SK-N-SH (cell line): Measurements from ENCODE around the gene BBOX1. TPM values are rescaled to one million over a fixed set of nuclear protein-coding genes. Genes with fewer than 3 reads are reported as not detected.

Experiments used
- CTCF ChIA-PET: fragments of 300-600, 350-600 bp; formaldehyde crosslinking; extraction: SDS; loops from one replicate; lab custom pipeline; 2021; lab: Yijun Ruan, JAX
- POLR2A ChIA-PET: fragments of 350-600 bp; sonication (Branson Sonifier 250); formaldehyde crosslinking; extraction: SDS; loops from one replicate; lab custom pipeline; 2020; ENCODE audit warnings: antibody characterized with exemption, inconsistent platforms; lab: Yijun Ruan, JAX
- DNase-seq: peaks from one replicate; pipeline ENCODE4 v3.0.0; 2012
- H2AFZ ChIP-seq: fragments of 200-600 bp; sonication (generic); 2 replicates; pipeline ENCODE4 v1.8.1; 2016; ENCODE audit warnings: antibody characterized with exemption, mild to moderate bottlenecking, low read depth
- H3F3A ChIP-seq: fragments of 200-600 bp; sonication (generic); replicated peaks from 2 replicates; pipeline ENCODE3; 2016; ENCODE audit warnings: antibody characterized with exemption, mild to moderate bottlenecking; ENCODE audit not compliant: insufficient read depth
- H3K27ac ChIP-seq, 2 experiments: fragments of 200-500 bp in 1 of 2; fragments of 200-600 bp in 1 of 2; sonication (Bioruptor generic) in 1 of 2; sonication (generic), shearing (Covaris generic) in 1 of 2; 2 replicates each; pipeline versions ENCODE4 v1.5.1 to v1.6.1; 2014 to 2016; ENCODE audit warnings: low read depth in 2 of 2, inconsistent platforms in 1 of 2, low read length in 1 of 2, mild to moderate bottlenecking in 1 of 2, mixed read lengths in 1 of 2
- H3K27me3 ChIP-seq: fragments of 200-600 bp; sonication (generic), shearing (Covaris generic); 2 replicates; pipeline ENCODE4 v1.6.1; 2016; ENCODE audit warnings: mixed run types; ENCODE audit not compliant: insufficient read depth
- H3K36me3 ChIP-seq, 2 experiments: fragments of 200-500 bp in 1 of 2; fragments of 200-600 bp in 1 of 2; sonication (Bioruptor generic) in 1 of 2; sonication (generic) in 1 of 2; replicated peaks in 1 of 2; 2 replicates each; pipeline versions ENCODE3 to v1.5.1; 2014 to 2016; ENCODE audit warnings: low read length in 1 of 2, mild to moderate bottlenecking in 1 of 2; ENCODE audit not compliant: insufficient read depth in 2 of 2, control insufficient read depth in 1 of 2
- H3K4me1 ChIP-seq, 2 experiments: fragments of 200-500 bp in 1 of 2; fragments of 200-600 bp in 1 of 2; sonication (Bioruptor generic) in 1 of 2; sonication (generic), shearing (Covaris generic) in 1 of 2; 2 replicates each; pipeline versions ENCODE4 v1.5.1 to v1.6.1; 2014 to 2016; ENCODE audit warnings: low read depth in 1 of 2, low read length in 1 of 2, mixed run types in 1 of 2; ENCODE audit not compliant: insufficient read depth in 2 of 2, control insufficient read depth in 1 of 2
- H3K4me2 ChIP-seq: fragments of 200-600 bp; sonication (generic), shearing (Covaris generic); 2 replicates; pipeline ENCODE4 v1.6.1; 2017; ENCODE audit warnings: mixed run types
- H3K4me3 ChIP-seq, 2 experiments: fragments of 200-500 bp in 1 of 2; fragments of 200-600 bp in 1 of 2; sonication (Bioruptor generic) in 1 of 2; sonication (generic), shearing (Covaris generic) in 1 of 2; 2 replicates each; pipeline versions ENCODE4 v1.5.1 to v1.8.1; 2014 to 2016; ENCODE audit warnings: low read depth in 2 of 2, inconsistent platforms in 1 of 2, low read length in 1 of 2, mild to moderate bottlenecking in 1 of 2, mixed read lengths in 1 of 2, moderate library complexity in 1 of 2
- H3K79me2 ChIP-seq: fragments of 200-600 bp; sonication (generic); 2 replicates; pipeline ENCODE4 v1.8.1; 2017; ENCODE audit warnings: mild to moderate bottlenecking; ENCODE audit not compliant: insufficient read depth
- H3K9ac ChIP-seq: fragments of 200-600 bp; sonication (generic); 2 replicates; pipeline ENCODE4 v1.6.1; 2017; ENCODE audit warnings: mixed run types
- H3K9me2 ChIP-seq: fragments of 200-600 bp; sonication (generic); 2 replicates; pipeline ENCODE4 v1.6.1; 2017; ENCODE audit warnings: mixed run types
- H3K9me3 ChIP-seq: fragments of 200-600 bp; sonication (generic); 2 replicates; pipeline ENCODE4 v1.6.1; 2017; ENCODE audit warnings: mixed run types, mild to moderate bottlenecking, moderate library complexity
- H4K20me1 ChIP-seq: fragments of 200-600 bp; sonication (generic); 2 replicates; pipeline ENCODE4 v1.6.1; 2017; ENCODE audit warnings: mild to moderate bottlenecking, mixed run types; ENCODE audit not compliant: insufficient read depth
- CHD2 ChIP-seq: fragments of 150-350 bp; IDR thresholded peaks from 2 replicates; pipeline ENCODE4 v1.6.1; 2018; ENCODE audit warnings: low read length; ENCODE audit not compliant: partially characterized antibody
- FOXM1 ChIP-seq: IDR thresholded peaks from 2 replicates; pipeline ENCODE4 v1.4.0; 2012; ENCODE audit warnings: low read depth, mild to moderate bottlenecking
- GATA2 ChIP-seq: sonication (generic); formaldehyde crosslinking; IDR thresholded peaks from 2 replicates; pipeline ENCODE4 v1.5.0; 2020; ENCODE audit warnings: mild to moderate bottlenecking, missing genetic modification reagents
- JUND ChIP-seq: IDR thresholded peaks from 2 replicates; pipeline ENCODE4 v1.4.0; 2012
- NFIC ChIP-seq: IDR thresholded peaks from 2 replicates; pipeline ENCODE4 v1.4.0; 2012; ENCODE audit warnings: borderline replicate concordance
- NRF1 ChIP-seq: IDR thresholded peaks from 2 replicates; pipeline ENCODE4 v1.6.1; 2012; ENCODE audit warnings: low read depth, mild to moderate bottlenecking, low read length
- TAF1 ChIP-seq: IDR thresholded peaks from 2 replicates; pipeline ENCODE4 v1.6.1; 2012; ENCODE audit warnings: low read depth, mild to moderate bottlenecking, low read length, moderate library complexity, borderline replicate concordance
- YY1 ChIP-seq: IDR thresholded peaks from 2 replicates; pipeline ENCODE4 v1.4.0; 2012; ENCODE audit warnings: low read depth, mild to moderate bottlenecking
- WGBS: methylation state at CpG from one replicate; pipeline ENCODE4 v1.1.6; 2017; ENCODE audit warnings: low lambda C conversion rate; 5-methylcytosine and 5-hydroxymethylcytosine counted together
- polyA plus RNA-seq, 3 experiments: library from polyadenylated mRNA; depleted of rRNA; stranded (reverse); fragments of >200 nt; gene quantifications; 2 replicates each; pipeline ENCODE4 v1.2.3, GENCODE V29; 2012
- TF ChIP-seq, protein P1 (sequence below): IDR thresholded peaks from 2 replicates; pipeline ENCODE4 v1.4.0; 2012; ENCODE audit warnings: low read depth, borderline replicate concordance
- TF ChIP-seq, protein P2 (sequence below): IDR thresholded peaks from 2 replicates; pipeline ENCODE4; 2012
- TF ChIP-seq, protein P3 (sequence below): IDR thresholded peaks from 2 replicates; pipeline ENCODE4 v1.4.0; 2012; ENCODE audit warnings: low read depth, borderline replicate concordance

BBOX1 gene
- polyA plus RNA-seq, 1 of the 3 experiments (the other 2 are of a cell fraction) = 0.02 TPM

DNA sequence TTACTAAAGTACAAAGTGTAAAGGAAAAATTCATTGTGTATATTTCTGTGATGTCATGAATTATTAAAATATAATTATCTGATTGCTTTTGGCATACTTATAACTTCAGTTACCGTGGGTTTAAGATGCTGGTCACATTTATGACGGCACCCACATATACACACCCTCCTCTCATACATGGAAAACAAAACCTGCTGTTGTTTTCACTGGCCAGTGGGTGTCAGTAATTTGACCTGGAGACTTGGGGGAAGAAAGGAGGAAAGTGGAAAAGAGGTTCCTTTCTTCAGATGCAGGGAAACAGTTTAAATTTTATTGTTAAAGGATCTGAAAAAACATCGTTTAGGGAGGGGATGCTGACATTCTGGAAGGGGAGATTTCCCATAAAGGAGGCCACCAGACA lies 742 bp upstream of the BBOX1 start (continued):
- TF ChIP-seq YY1 (no peak), JUND (no peak)

DNA sequence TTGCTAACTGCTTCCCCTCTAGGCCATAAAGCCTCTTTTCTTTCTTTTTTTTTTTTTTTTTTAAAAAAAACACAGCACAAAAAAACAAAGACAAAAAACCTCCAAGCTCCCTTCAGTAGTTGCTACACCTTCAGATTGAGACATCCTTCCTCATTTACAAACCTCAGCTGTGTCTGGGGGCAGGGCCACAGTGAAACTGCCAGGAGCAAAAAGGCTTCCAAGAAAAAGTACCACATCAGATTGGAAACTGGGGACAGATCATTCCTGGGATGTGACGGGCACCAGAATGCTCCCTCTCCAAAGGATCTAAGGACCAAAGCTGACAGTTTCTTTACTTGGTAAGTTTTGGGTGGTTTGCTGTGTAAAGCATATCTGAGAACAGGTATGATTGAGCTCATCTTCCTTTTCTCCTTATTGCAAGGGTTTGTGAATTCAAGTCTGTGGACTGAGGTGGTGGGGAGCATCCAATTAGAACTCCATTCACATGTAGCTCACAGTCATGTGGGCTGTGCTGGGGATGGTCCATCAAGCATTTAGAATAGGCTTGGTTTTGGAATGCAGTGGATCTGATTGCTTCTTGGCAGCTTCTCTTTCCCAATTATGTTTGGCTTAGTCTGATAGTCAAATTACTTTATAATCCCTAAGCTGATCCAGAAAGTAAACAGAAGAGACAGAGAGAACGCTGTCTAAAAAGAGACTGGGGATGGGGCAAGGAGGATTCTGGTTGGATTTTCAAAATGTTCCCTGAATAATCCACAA lies 705 bp downstream of the BBOX1 start:
- H2AFZ ChIP-seq = 0 out of 2 replicates have a peak overlapping the region, but pooled peaks have one; percentile 22
- H3K36me3 ChIP-seq = no peaks in the 10 kb centered on the region
- no peak overlapping the region for H3K4me3 ChIP-seq
- no peaks in the 10 kb centered on the region for H3K79me2 ChIP-seq
- peaks cover 0 to 11% of the 10 kb centered on the region in 2 experiments; a peak in 1 of 4 replicates for H3K4me1 ChIP-seq
- POLR2A ChIA-PET = no interaction called here
- no peak overlapping the region for H3K27ac ChIP-seq
- H3F3A ChIP-seq = no peaks in the 10 kb centered on the region
- no peak for DNase-seq
- 82% methylated on average over 2 of the region's 2 CpGs for WGBS
- H3K9me2 ChIP-seq = no peaks in the 10 kb centered on the region
- no peaks in the 10 kb centered on the region for H3K9me3 ChIP-seq
- CTCF ChIA-PET = no interaction called here
- H4K20me1 ChIP-seq = no peaks in the 10 kb centered on the region
- no peak overlapping the region for H3K4me2 ChIP-seq
- TF ChIP-seq NFIC = no peak
- no peak for TF ChIP-seq CHD2
- TF ChIP-seq GATA2 (CRISPR knock-in tag) = no peak
- no peak overlapping the region for H3K9ac ChIP-seq
- no peaks in the 10 kb centered on the region for H3K27me3 ChIP-seq

DNA sequence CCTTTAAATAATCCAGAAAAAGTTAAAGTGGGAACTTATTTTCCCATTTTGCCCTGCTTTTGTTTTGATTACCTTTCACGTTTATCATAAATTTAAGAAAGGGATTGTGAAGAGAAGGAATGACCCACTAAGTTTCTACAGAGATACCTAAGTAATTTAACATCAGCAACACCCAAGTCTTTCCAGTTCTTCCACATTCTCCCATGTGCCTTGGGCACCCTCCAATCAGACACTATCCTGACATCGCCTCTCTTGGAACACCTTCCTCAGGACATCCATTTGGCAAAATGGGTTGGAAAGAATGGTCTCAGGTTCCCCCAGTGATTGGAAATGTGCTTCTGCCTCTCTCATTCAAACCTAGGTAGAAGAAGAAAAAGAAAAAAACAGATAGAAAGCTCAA lies 6.3 kb downstream of the BBOX1 start:
- ChIA-PET POLR2A (no interaction called here), CTCF (interaction anchor here (0.7 kb wide), 1 partner anchor 184 kb away, joined by 3 read pairs; no protein-coding TSS in a partner anchor)
- Histone ChIP-seq H3K9me2 (no peaks in the 10 kb centered on the region), H3K36me3 (no peaks in the 10 kb centered on the region), H3K9me3 (peaks cover 13% of the 10 kb centered on the region; the same call in 1 of the 2 replicates), H3K27me3 (no peaks in the 10 kb centered on the region), H3K4me1 (no peaks in the 10 kb centered on the region), H3F3A (no peaks in the 10 kb centered on the region), H3K27ac (no peak overlapping the region), H3K79me2 (no peaks in the 10 kb centered on the region), H3K4me2 (no peak overlapping the region), H4K20me1 (no peaks in the 10 kb centered on the region), H3K4me3 (no peak overlapping the region), H3K9ac (no peak overlapping the region), H2AFZ (no peak overlapping the region)
- 36% methylated on average over 2 of the region's 2 CpGs for WGBS
- TF ChIP-seq NRF1 (no peak), YY1 (no peak), CHD2 (no peak), JUND (no peak), FOXM1 (no peak), TAF1 (no peak)
- TF ChIP-seq, protein P1, sequence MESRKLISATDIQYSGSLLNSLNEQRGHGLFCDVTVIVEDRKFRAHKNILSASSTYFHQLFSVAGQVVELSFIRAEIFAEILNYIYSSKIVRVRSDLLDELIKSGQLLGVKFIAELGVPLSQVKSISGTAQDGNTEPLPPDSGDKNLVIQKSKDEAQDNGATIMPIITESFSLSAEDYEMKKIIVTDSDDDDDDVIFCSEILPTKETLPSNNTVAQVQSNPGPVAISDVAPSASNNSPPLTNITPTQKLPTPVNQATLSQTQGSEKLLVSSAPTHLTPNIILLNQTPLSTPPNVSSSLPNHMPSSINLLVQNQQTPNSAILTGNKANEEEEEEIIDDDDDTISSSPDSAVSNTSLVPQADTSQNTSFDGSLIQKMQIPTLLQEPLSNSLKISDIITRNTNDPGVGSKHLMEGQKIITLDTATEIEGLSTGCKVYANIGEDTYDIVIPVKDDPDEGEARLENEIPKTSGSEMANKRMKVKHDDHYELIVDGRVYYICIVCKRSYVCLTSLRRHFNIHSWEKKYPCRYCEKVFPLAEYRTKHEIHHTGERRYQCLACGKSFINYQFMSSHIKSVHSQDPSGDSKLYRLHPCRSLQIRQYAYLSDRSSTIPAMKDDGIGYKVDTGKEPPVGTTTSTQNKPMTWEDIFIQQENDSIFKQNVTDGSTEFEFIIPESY = no peak
- TF ChIP-seq, protein P2, sequence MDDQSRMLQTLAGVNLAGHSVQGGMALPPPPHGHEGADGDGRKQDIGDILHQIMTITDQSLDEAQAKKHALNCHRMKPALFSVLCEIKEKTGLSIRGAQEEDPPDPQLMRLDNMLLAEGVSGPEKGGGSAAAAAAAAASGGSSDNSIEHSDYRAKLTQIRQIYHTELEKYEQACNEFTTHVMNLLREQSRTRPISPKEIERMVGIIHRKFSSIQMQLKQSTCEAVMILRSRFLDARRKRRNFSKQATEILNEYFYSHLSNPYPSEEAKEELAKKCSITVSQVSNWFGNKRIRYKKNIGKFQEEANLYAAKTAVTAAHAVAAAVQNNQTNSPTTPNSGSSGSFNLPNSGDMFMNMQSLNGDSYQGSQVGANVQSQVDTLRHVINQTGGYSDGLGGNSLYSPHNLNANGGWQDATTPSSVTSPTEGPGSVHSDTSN = no peak
- TF ChIP-seq, protein P3, sequence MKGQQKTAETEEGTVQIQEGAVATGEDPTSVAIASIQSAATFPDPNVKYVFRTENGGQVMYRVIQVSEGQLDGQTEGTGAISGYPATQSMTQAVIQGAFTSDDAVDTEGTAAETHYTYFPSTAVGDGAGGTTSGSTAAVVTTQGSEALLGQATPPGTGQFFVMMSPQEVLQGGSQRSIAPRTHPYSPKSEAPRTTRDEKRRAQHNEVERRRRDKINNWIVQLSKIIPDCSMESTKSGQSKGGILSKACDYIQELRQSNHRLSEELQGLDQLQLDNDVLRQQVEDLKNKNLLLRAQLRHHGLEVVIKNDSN = no peak
- DNase-seq = no peak
